ENCODE data around the gene AACS. TPM values are rescaled to one million over a fixed set of nuclear protein-coding genes. Genes with fewer than 3 reads are reported as not detected.

Gene AACS
- polyA plus RNA-seq, 2 of the 4 experiments (the other 2 are of a cell fraction), result 18.6 to 20.4 TPM

- TF ChIP-seq EHF (CRISPR knock-in tag; IDR thresholded peaks at IDR 0.05), result no peak
- no peak for TF ChIP-seq ZSCAN20 (CRISPR knock-in tag; IDR thresholded peaks at IDR 0.05)
- TF ChIP-seq USF2 (IDR thresholded peaks at IDR 0.05), result no peak
- TF ChIP-seq EHMT2 (IDR thresholded peaks at IDR 0.05; ENCODE audit: low read depth), result no peak
- no peak for TF ChIP-seq HMGXB4 (CRISPR knock-in tag; IDR thresholded peaks at IDR 0.05; ENCODE audit: borderline replicate concordance)
- 23% methylated on average over 6 of the region's 90 CpGs for WGBS (ENCODE audit: missing lambda C conversion rate)
- POLR2A ChIA-PET, result interaction anchor here (0.6 kb wide), 1 partner anchor 500 kb away, joined by 3 read pairs; no protein-coding TSS in a partner anchor
- ATAC-seq (peak in 1 of 2 experiments; percentile 31; a peak in 3 of 6 replicates), FAIRE-seq (no peak), DNase-seq (ENCODE audit: low read depth in 1 of 2, low spot score in 1 of 2) (no peak)
- Histone ChIP-seq H3K4me2 (peak overlapping the region; percentile 97), H3K4me1 (peaks cover 28% of the 10 kb centered on the region), H3K27ac (peak overlapping the region in 1 of 2 experiments; percentile 68; a peak in 4 of 6 replicates), H3K9me3 (no peaks in the 10 kb centered on the region), H3K4me3 (peak overlapping the region; percentile 47)
- CTCF ChIA-PET, result interaction anchor here (1.0 to 2.8 kb wide), 4 partner anchors 12 to 132 kb away, joined by 3 to 7 read pairs (median 6); no protein-coding TSS in a partner anchor
Observed at GRCh38 chr12:125186471-125187147, 121.4 kb downstream of the AACS start.

- CTCF ChIA-PET, result interaction anchor here (1.0 to 2.8 kb wide), 3 partner anchors 11 to 21 kb away, joined by 5 to 7 read pairs (median 7); no protein-coding TSS in a partner anchor
- H3K9me3 ChIP-seq, result no peaks in the 10 kb centered on the region
- FAIRE-seq, result no peak
- no peak for DNase-seq (ENCODE audit: low read depth in 1 of 2, low spot score in 1 of 2)
- TF ChIP-seq ATOH8 (CRISPR knock-in tag; IDR thresholded peaks at IDR 0.05; ENCODE audit: low read depth) (no peak), RCOR1 (IDR thresholded peaks at IDR 0.05; ENCODE audit: low read depth, low read length) (no peak), HOXB5 (CRISPR knock-in tag; IDR thresholded peaks at IDR 0.05) (no peak), ZC3H11A (IDR thresholded peaks at IDR 0.05) (no peak), ESRRA (IDR thresholded peaks at IDR 0.05; ENCODE audit: borderline replicate concordance, low read length) (no peak), HOXB13 (CRISPR knock-in tag; IDR thresholded peaks at IDR 0.05; ENCODE audit: low read depth) (no peak), KDM5A (IDR thresholded peaks at IDR 0.05) (no peak), JUN (IDR thresholded peaks at IDR 0.05) (no peak), FOSL2 (IDR thresholded peaks at IDR 0.05) (no peak), FOSL2 (CRISPR knock-in tag; IDR thresholded peaks at IDR 0.05) (no peak), RNF2 (IDR thresholded peaks at IDR 0.05; ENCODE audit: borderline replicate concordance, low read depth) (no peak), EHF (CRISPR knock-in tag; IDR thresholded peaks at IDR 0.05) (no peak), HDAC2 (IDR thresholded peaks at IDR 0.05) (no peak), CEBPB (IDR thresholded peaks at IDR 0.05) (no peak), EP300 (IDR thresholded peaks at IDR 0.05) (no peak), GATA3 (IDR thresholded peaks at IDR 0.05; ENCODE audit: borderline replicate concordance) (no peak), ZSCAN20 (CRISPR knock-in tag; IDR thresholded peaks at IDR 0.05) (no peak), MYC (IDR thresholded peaks at IDR 0.05; ENCODE audit: borderline replicate concordance, low read length) (no peak), CHD2 (IDR thresholded peaks at IDR 0.05; ENCODE audit: low read length, partially characterized antibody) (no peak), HES2 (IDR thresholded peaks at IDR 0.05) (no peak), SREBF2 (IDR thresholded peaks at IDR 0.05) (no peak)
- H3K4me3 ChIP-seq, result peak overlapping the region; percentile 47
- no peak overlapping the region; a peak in 1 of 6 replicates for H3K27ac ChIP-seq
- peak overlapping the region; percentile 97 for H3K4me2 ChIP-seq
- 7% methylated on average over 17 of the region's 41 CpGs for WGBS (ENCODE audit: missing lambda C conversion rate)
- POLR2A ChIA-PET, result no interaction called here
- ATAC-seq, result no peak
- H3K4me1 ChIP-seq, result peaks cover 28% of the 10 kb centered on the region
Observed at GRCh38 chr12:125187148-125187745, 122.0 kb downstream of the AACS start.

All from A549 (cell line).